ENCODE results near the gene PEX5L. TPM values are rescaled to one million over a fixed set of nuclear protein-coding genes. Genes with fewer than 3 reads are reported as not detected.

PEX5L gene
- total RNA-seq, 4 donors from 2014 or later = 1.2 TPM; not detected in 3

GRCh38 chr3:179953993-179954870 lies 82.5 kb downstream of the PEX5L start:
- in situ Hi-C loops (cut with MboI; ENCODE audit: low pct_ligation_motif_present in 1 of 4, low pct_unique_long_range_greater_than_20kb in 1 of 4, low sequenced_read_pairs in 3 of 4) = no loop called here
- 71 to 73% methylated on average over 7 to 8 of the region's 8 CpGs for WGBS, 2 donors (ENCODE audit: low coverage in 1 of 2)
- intact Hi-C loops (cut with DNase I; ENCODE audit: low total_unique reads) = no loop called here
- Histone ChIP-seq H3K27me3 (no peaks in the 10 kb centered on the region), H3K36me3 (no peaks in the 10 kb centered on the region), H3K4me1 (no peaks in the 10 kb centered on the region), H3K4me3 (no peak overlapping the region), H3K9me3 (no peaks in the 10 kb centered on the region), H3K27ac (no peak overlapping the region)
- DNase-seq = no peak
- TF ChIP-seq POLR2AphosphoS5 (IDR thresholded peaks at IDR 0.05) = no peak
- TF ChIP-seq CTCF (IDR thresholded peaks at IDR 0.05) = no peak
- no peak for TF ChIP-seq EP300 (IDR thresholded peaks at IDR 0.05; ENCODE audit: low read depth)
- TF ChIP-seq POLR2A (IDR thresholded peaks at IDR 0.05) = no peak

- TF ChIP-seq CTCF (IDR thresholded peaks at IDR 0.05) = no peak
- no peak for TF ChIP-seq EP300 (IDR thresholded peaks at IDR 0.05; ENCODE audit: low read depth)
- TF ChIP-seq POLR2AphosphoS5 (IDR thresholded peaks at IDR 0.05) = no peak
- no peak overlapping the region for H3K4me3 ChIP-seq
- WGBS, 2 donors (ENCODE audit: low coverage in 1 of 2) = 71 to 80% methylated on average over 4 to 5 of the region's 5 CpGs
These were observed 85.9 kb downstream of the PEX5L start for GRCh38 chr3:179950840-179951239.

GRCh38 chr3:179949869-179950268 lies 86.9 kb downstream of the PEX5L start:
- H3K36me3 ChIP-seq = no peaks in the 10 kb centered on the region
- in situ Hi-C loops (cut with MboI; ENCODE audit: low pct_ligation_motif_present in 1 of 4, low pct_unique_long_range_greater_than_20kb in 1 of 4, low sequenced_read_pairs in 3 of 4) (no loop called here), intact Hi-C loops (cut with DNase I; ENCODE audit: low total_unique reads) (no loop called here)
- H3K9me3 ChIP-seq = no peaks in the 10 kb centered on the region
- no peaks in the 10 kb centered on the region for H3K27me3 ChIP-seq
- H3K4me1 ChIP-seq = no peaks in the 10 kb centered on the region
- WGBS, 2 donors (ENCODE audit: low coverage in 1 of 2) = 92% methylated on average over 2 of the region's 2 CpGs; no CpG with 5 or more reads in 1 of the 2 donors
- H3K27ac ChIP-seq = no peak overlapping the region
- TF ChIP-seq CTCF (IDR thresholded peaks at IDR 0.05) (no peak), POLR2A (IDR thresholded peaks at IDR 0.05) (no peak)
- DNase-seq = no peak
- H3K4me3 ChIP-seq = no peak overlapping the region

More at GRCh38 chr3:179950840-179951239, 85.9 kb downstream of the PEX5L start:
- Histone ChIP-seq H3K4me1 (no peaks in the 10 kb centered on the region), H3K36me3 (no peaks in the 10 kb centered on the region), H3K27me3 (no peaks in the 10 kb centered on the region), H3K9me3 (no peaks in the 10 kb centered on the region), H3K27ac (no peak overlapping the region)
- in situ Hi-C loops (cut with MboI; ENCODE audit: low pct_ligation_motif_present in 1 of 4, low pct_unique_long_range_greater_than_20kb in 1 of 4, low sequenced_read_pairs in 3 of 4) = no loop called here
- DNase-seq = no peak
- intact Hi-C loops (cut with DNase I; ENCODE audit: low total_unique reads) = no loop called here

GRCh38 chr3:179949412-179949811 lies 87.3 kb downstream of the PEX5L start:
- WGBS, 2 donors (ENCODE audit: low coverage in 1 of 2) = 24% methylated on average over 1 of the region's 1 CpG; no CpG with 5 or more reads in 1 of the 2 donors
- in situ Hi-C loops (cut with MboI; ENCODE audit: low pct_ligation_motif_present in 1 of 4, low pct_unique_long_range_greater_than_20kb in 1 of 4, low sequenced_read_pairs in 3 of 4) = no loop called here
- no peak for DNase-seq
- TF ChIP-seq POLR2AphosphoS5 (IDR thresholded peaks at IDR 0.05) = no peak
- TF ChIP-seq EP300 (IDR thresholded peaks at IDR 0.05; ENCODE audit: low read depth) = no peak
- TF ChIP-seq POLR2A (IDR thresholded peaks at IDR 0.05) = no peak
- no peak for TF ChIP-seq CTCF (IDR thresholded peaks at IDR 0.05)
- Histone ChIP-seq H3K4me1 (no peaks in the 10 kb centered on the region), H3K27ac (no peak overlapping the region), H3K27me3 (no peaks in the 10 kb centered on the region), H3K36me3 (no peaks in the 10 kb centered on the region), H3K4me3 (no peak overlapping the region), H3K9me3 (no peaks in the 10 kb centered on the region)
- intact Hi-C loops (cut with DNase I; ENCODE audit: low total_unique reads) = no loop called here
